Measurements from ENCODE around the gene AP4E1. TPM values are rescaled to one million over a fixed set of nuclear protein-coding genes. Genes with fewer than 3 reads are reported as not detected.
"Not testable (repeated sequence)": the region's sequence is repeated elsewhere in the genome, so short reads cannot be mapped to it uniquely, and the experiment has no call there.

Gene AP4E1
- total RNA-seq, 1 donor from 2014 or later: 11.3 TPM

GRCh38 chr15:50906954-50907600 lies 1.4 kb upstream of the AP4E1 start:
- Histone ChIP-seq H3K36me3 (peaks cover 8% of the 10 kb centered on the region), H3K27ac (peak overlapping the region; percentile 94), H3K9me3 (no peaks in the 10 kb centered on the region), H3K4me1 (peaks cover 38% of the 10 kb centered on the region), H3K27me3 (ENCODE audit: low read depth) (no peaks in the 10 kb centered on the region), H3K4me3 (peak overlapping the region; percentile 83)
- DNase-seq: no peak
- TF ChIP-seq CTCF (IDR thresholded peaks at IDR 0.05): no peak
- peak; percentile 6 to 10 for ATAC-seq
- intact Hi-C loops (cut with DNase I): no loop called here

GRCh38 chr15:50907601-50908208 lies 778 bp upstream of the AP4E1 start:
- intact Hi-C loops (cut with DNase I): no loop called here
- ATAC-seq (peak; percentile 73 to 78), DNase-seq (no peak)
- Histone ChIP-seq H3K36me3 (peaks cover 14% of the 10 kb centered on the region), H3K9me3 (no peaks in the 10 kb centered on the region), H3K27me3 (ENCODE audit: low read depth) (no peaks in the 10 kb centered on the region), H3K27ac (peak overlapping the region; percentile 94), H3K4me1 (peaks cover 40% of the 10 kb centered on the region), H3K4me3 (peak overlapping the region; percentile 83)
- no peak for TF ChIP-seq CTCF (IDR thresholded peaks at IDR 0.05)

GRCh38 chr15:50909010-50909317 lies 481 bp downstream of the AP4E1 start:
- Histone ChIP-seq H3K27ac (peak overlapping the region; percentile 94), H3K4me1 (peaks cover 40% of the 10 kb centered on the region), H3K27me3 (ENCODE audit: low read depth) (no peaks in the 10 kb centered on the region), H3K4me3 (peak overlapping the region; percentile 83), H3K9me3 (no peaks in the 10 kb centered on the region), H3K36me3 (peaks cover 26% of the 10 kb centered on the region)
- no peak for ATAC-seq
- intact Hi-C loops (cut with DNase I): no loop called here
- no peak for TF ChIP-seq CTCF (IDR thresholded peaks at IDR 0.05)
- DNase-seq: no peak

- H3K27me3 ChIP-seq (ENCODE audit: low read depth); DNase-seq; H3K9me3 ChIP-seq; ATAC-seq; H3K4me3 ChIP-seq; intact Hi-C loops (cut with DNase I): not testable (repeated sequence)
- peaks cover 38% of the 10 kb centered on the region for H3K36me3 ChIP-seq
- H3K27ac ChIP-seq: peak overlapping the region; percentile 21
- H3K4me1 ChIP-seq: peaks cover 40% of the 10 kb centered on the region
These were observed 1.9 kb downstream of the AP4E1 start for GRCh38 chr15:50910426-50910795.

- DNase-seq (no peak), ATAC-seq (no peak)
- H3K27me3 ChIP-seq (ENCODE audit: low read depth): no peaks in the 10 kb centered on the region
- intact Hi-C loops (cut with DNase I): no loop called here
- H3K4me1 ChIP-seq: peaks cover 40% of the 10 kb centered on the region
- TF ChIP-seq CTCF (IDR thresholded peaks at IDR 0.05): no peak
- H3K36me3 ChIP-seq: peaks cover 44% of the 10 kb centered on the region
- no peak overlapping the region for H3K4me3 ChIP-seq
- H3K27ac ChIP-seq: peak overlapping the region; percentile 21
- H3K9me3 ChIP-seq: no peaks in the 10 kb centered on the region
These were observed 2.5 kb downstream of the AP4E1 start for GRCh38 chr15:50911001-50911400.

- H3K27me3 ChIP-seq (ENCODE audit: low read depth): no peaks in the 10 kb centered on the region
- H3K4me3 ChIP-seq: no peak overlapping the region
- H3K9me3 ChIP-seq: no peaks in the 10 kb centered on the region
- DNase-seq (no peak), ATAC-seq (no peak)
- H3K36me3 ChIP-seq: peaks cover 51% of the 10 kb centered on the region
- peaks cover 40% of the 10 kb centered on the region for H3K4me1 ChIP-seq
- H3K27ac ChIP-seq: no peak overlapping the region
- TF ChIP-seq CTCF (IDR thresholded peaks at IDR 0.05): no peak
- intact Hi-C loops (cut with DNase I): no loop called here
These were observed 3.1 kb downstream of the AP4E1 start for GRCh38 chr15:50911621-50912020.
